HG03135 (cell line): Measurements from ENCODE around the gene PCDHGB6.
A peak's percentile ranks its signal among the peaks of the same experiment; 100 is the strongest.
"Not testable (repeated sequence)": the region's sequence is repeated elsewhere in the genome, so short reads cannot be mapped to it uniquely, and the experiment has no call there.

Source experiments
- ATAC-seq: cut with Tn5 transposase; IDR thresholded peaks from one replicate; pipeline ENCODE4 v1.9.1; 2021; ENCODE audit warnings: mild to moderate bottlenecking, moderate library complexity; ENCODE audit not compliant: unreplicated experiment

The PCDHGB6 gene

DNA sequence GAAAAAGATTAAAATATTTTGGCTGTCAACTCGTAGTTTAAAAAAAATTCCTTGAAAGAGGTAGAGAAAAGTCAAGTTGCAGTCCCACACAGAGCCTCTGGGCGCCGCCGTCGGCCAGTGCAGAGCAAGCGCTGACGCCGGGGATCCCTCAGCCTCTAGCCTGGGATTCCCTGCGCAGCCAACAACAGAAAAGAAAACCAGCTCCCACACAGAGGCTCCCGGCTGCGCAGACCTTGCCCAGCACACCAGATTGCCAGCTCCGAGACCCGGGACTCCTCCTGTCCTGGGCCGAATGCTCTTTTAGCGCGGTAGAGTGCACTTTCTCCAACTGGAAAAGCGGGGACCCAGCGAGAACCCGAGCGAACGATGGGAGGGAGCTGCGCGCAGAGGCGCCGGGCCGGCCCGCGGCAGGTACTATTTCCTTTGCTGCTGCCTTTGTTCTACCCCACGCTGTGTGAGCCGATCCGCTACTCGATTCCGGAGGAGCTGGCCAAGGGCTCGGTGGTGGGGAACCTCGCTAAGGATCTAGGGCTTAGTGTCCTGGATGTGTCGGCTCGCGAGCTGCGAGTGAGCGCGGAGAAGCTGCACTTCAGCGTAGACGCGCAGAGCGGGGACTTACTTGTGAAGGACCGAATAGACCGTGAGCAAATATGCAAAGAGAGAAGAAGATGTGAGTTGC lies 9.8 kb downstream of the PCDHGB6 start, which contains the start of gene PCDHGB7:
PCDHGB7 (plus strand) TSS at position 184 of the 679 bp plus-strand sequence; CDS start at position 367, 183 bp downstream.
- peak; percentile 81 for ATAC-seq

DNA sequence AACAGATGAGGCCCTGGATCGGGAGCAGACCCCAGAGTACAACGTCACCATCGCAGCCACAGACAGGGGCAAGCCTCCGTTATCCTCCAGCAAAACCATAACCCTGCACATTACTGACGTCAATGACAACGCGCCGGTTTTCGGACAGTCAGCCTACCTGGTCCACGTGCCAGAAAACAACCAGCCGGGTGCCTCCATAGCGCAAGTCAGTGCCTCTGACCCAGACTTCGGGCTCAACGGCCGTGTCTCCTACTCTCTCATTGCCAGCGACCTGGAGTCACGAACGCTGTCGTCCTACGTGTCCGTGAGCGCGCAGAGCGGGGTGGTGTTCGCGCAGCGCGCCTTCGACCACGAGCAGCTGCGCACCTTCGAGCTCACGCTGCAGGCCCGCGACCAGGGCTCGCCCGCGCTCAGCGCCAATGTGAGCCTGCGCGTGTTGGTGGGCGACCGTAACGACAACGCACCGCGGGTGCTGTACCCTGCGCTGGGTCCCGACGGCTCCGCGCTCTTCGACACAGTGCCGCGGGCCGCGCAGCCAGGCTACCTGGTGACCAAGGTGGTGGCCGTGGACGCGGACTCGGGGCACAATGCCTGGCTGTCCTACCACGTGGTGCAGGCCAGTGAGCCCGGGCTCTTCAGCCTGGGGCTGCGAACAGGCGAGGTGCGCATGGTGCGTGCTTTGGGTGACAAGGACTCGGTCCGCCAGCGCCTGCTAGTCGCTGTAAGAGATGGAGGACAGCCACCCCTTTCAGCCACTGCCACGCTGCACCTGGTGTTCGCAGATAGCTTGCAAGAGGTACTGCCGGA lies 11.5 kb downstream of the PCDHGB6 start:
- ATAC-seq = no peak

DNA sequence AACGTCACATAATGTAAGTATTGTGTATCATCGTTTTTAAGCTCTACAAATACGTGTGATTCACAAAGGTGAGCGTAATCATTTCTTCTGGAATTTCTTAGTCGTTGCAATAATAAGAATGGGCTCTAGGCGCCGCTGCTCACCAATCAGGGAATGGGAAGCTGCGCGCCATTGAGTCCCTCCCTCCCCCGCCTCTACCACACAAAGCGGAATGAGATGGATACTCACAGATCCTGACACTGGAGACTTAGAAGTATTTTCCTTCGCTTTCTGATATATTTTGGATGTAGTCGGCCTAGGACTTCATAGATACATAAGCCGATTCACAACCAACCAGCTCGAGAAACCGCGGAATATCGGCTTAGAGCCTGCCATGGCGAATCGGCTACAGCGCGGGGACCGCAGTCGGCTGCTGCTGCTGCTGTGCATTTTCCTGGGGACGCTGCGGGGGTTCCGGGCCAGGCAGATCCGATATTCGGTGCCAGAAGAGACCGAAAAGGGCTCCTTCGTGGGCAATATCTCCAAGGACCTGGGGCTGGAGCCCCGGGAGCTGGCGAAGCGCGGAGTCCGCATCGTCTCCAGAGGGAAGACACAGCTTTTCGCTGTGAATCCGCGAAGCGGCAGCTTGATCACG lies 13.2 kb downstream of the PCDHGB6 start, which contains the start of gene PCDHGA11:
PCDHGA11 (plus strand) TSS at position 197 of the 634 bp plus-strand sequence; CDS start at position 374, 177 bp downstream.
- no peak for ATAC-seq

DNA sequence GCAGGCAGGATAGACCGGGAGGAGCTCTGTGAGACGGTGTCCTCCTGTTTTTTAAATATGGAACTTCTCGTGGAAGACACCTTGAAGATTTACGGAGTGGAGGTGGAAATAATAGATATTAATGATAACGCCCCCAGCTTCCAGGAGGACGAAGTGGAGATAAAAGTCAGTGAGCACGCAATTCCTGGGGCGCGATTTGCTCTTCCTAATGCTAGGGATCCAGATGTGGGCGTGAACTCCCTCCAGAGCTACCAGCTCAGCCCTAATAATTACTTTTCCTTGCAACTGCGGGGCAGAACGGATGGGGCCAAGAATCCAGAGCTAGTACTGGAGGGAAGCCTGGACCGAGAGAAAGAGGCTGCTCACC lies 13.7 kb downstream of the PCDHGB6 start:
- no peak for ATAC-seq

DNA sequence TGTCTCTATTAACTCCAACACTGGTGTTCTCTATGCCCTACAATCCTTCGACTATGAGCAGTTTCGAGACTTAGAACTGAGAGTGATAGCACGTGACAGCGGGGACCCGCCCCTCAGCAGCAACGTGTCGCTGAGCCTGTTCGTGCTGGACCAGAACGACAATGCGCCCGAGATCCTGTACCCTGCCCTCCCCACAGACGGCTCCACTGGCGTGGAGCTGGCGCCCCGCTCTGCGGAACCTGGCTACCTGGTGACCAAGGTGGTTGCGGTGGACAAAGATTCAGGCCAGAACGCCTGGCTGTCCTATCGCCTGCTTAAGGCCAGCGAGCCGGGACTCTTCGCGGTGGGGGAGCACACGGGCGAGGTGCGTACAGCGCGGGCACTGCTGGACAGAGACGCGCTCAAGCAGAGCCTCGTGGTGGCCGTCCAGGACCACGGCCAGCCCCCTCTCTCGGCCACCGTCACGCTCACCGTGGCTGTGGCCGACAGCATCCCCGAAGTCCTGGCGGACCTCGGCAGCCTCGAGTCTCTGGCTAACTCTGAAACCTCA lies 15.0 kb downstream of the PCDHGB6 start:
- ATAC-seq = no peak

DNA sequence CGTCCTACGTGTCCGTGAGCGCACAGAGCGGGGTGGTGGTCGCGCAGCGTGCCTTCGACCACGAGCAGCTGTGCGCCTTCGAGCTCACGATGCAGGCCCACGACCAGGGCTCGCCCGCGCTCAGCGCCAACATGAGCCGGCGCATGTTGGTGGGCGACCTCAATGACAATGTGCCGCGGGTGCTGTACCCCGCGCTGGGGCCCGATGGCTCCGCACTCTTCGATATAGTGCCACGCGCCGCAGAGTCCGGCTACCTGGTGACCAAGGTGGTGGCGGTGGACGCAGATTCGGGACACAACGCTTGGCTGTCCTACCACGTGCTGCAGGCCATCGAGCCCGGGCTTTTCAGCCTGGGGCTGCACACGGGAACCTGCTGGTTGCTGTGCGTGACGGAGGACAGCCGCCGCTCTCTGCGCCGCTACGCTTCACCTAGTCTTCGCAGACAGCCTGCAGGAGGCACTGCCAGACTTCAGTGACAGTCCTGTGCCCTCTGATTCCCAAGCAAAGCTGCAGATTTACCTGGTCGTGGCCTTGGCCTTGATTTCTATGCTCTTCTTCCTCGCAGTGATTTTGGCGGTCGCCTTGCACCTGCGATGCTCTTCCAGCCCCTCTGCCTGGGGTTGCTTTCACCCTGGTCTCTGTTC lies 20.1 kb downstream of the PCDHGB6 start:
- ATAC-seq = no peak

DNA sequence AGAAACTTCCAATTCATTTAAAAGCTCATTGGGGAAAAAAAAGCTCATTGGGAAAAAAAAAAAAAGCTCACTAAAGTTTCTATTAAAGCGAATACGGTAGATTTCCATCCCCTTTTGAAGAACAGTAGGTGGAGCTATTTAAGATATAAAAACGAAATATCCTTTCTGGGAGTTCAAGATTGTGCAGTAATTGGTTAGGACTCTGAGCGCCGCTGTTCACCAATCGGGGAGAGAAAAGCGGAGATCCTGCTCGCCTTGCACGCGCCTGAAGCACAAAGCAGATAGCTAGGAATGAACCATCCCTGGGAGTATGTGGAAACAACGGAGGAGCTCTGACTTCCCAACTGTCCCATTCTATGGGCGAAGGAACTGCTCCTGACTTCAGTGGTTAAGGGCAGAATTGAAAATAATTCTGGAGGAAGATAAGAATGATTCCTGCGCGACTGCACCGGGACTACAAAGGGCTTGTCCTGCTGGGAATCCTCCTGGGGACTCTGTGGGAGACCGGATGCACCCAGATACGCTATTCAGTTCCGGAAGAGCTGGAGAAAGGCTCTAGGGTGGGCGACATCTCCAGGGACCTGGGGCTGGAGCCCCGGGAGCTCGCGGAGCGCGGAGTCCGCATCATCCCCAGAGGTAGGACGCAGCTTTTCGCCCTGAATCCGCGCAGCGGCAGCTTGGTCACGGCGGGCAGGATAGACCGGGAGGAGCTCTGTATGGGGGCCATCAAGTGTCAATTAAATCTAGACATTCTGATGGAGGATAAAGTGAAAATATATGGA lies 22.7 kb downstream of the PCDHGB6 start, which contains the start of gene PCDHGA12:
PCDHGA12 (plus strand) TSS at position 176 of the 782 bp plus-strand sequence; CDS start at position 429, 253 bp downstream.
- ATAC-seq = peak; percentile 73

DNA sequence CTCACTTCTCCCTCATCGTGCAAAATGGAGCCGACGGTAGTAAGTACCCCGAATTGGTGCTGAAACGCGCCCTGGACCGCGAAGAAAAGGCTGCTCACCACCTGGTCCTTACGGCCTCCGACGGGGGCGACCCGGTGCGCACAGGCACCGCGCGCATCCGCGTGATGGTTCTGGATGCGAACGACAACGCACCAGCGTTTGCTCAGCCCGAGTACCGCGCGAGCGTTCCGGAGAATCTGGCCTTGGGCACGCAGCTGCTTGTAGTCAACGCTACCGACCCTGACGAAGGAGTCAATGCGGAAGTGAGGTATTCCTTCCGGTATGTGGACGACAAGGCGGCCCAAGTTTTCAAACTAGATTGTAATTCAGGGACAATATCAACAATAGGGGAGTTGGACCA lies 23.5 kb downstream of the PCDHGB6 start:
- peak; percentile 53 for ATAC-seq

DNA sequence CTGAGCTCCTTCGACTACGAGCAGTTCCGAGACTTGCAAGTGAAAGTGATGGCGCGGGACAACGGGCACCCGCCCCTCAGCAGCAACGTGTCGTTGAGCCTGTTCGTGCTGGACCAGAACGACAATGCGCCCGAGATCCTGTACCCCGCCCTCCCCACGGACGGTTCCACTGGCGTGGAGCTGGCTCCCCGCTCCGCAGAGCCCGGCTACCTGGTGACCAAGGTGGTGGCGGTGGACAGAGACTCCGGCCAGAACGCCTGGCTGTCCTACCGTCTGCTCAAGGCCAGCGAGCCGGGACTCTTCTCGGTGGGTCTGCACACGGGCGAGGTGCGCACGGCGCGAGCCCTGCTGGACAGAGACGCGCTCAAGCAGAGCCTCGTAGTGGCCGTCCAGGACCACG lies 24.5 kb downstream of the PCDHGB6 start:
- not testable (repeated sequence) for ATAC-seq

DNA sequence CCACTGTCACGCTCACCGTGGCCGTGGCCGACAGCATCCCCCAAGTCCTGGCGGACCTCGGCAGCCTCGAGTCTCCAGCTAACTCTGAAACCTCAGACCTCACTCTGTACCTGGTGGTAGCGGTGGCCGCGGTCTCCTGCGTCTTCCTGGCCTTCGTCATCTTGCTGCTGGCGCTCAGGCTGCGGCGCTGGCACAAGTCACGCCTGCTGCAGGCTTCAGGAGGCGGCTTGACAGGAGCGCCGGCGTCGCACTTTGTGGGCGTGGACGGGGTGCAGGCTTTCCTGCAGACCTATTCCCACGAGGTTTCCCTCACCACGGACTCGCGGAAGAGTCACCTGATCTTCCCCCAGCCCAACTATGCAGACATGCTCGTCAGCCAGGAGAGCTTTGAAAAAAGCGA lies 24.9 kb downstream of the PCDHGB6 start:
- ATAC-seq = not testable (repeated sequence)

DNA sequence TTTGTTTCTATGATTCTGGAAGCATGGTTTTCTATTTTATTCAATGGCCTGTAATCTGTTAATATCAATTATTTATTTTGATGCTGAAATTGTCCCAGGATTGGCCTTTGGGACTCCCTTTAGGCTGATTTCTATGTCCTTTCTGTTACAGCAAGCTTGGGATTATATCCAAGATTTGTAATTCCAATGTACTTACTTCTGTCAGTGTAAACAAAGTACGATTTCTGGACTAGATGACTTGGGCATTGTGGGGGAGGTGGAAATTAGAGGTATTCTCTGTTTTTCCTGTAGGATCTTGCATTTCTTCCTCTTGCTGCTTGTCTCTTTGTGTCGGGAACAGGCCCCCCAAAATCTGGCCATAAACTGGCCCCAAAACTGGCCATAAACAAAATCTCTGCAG lies 26.2 kb downstream of the PCDHGB6 start:
- no peak for ATAC-seq

DNA sequence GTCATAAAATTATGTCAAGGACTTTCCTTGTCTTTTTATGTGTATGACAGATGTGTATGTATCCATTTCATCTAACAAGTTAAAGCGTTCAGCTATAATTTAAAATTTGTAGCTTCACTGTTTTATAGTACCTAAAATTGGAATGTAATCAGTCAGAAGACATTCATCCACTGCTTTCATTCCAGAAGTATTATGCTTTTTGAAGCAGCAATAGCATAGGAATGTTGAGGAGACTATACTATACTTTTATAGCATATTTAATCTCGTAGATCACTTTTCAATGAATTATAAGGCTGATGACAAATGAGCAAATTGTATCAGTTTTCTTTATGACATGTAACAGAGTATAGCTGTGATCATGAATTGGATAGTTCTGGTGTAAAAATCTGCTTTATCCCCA lies 29.4 kb downstream of the PCDHGB6 start:
- ATAC-seq = no peak

DNA sequence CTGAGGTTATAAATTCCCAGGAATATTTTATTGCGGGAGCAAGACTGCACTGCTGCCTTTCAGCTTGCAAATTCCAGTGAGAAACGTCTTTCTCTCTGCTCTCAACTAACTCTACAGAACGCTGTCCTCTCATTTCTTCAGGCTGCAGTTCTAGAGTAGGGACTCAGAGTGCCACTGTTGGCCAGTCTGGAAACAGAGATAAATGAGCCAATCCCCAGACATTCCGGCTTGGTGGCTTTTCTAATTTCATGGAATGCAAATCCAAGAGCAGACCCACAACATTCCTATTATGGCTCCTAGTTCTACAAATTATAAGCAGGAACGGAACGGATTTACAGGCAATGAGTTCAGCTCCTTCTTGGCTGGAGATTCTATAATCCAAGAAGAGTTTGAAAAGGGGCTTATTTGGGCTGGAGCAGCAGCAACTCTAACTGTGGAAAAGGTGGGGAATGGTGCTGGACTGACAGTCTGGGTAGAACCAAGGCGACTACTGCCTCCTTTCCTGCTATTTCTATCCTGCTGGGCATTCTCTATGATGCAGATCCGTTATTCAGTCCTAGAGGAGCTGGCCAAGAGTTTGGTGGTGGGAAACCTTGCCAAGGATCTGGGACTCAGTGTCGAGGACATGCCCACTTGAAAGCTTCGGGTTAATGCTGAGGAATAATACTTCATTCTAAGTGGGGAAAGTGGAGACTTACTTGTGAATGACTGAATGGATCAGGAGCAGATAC lies 31.8 kb downstream of the PCDHGB6 start:
- ATAC-seq = no peak

DNA sequence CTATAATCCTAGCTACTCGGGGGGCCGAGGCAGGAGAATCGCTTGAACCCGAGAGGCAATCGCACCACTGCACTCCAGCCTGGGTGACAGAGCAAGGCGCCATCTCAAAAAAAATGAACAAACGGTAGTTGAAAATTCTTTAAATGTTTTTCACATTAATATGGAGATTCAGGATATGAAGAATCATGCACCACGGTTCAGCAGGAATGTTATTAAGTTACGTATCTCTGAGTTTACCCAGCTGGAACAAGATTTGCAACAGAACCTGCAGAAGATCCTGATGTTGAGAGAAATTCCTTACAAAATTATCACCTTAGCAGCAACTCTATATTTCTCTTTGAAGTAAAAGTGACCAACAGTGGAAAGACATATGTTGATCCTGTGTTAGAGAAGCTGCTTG lies 32.5 kb downstream of the PCDHGB6 start:
- no peak for ATAC-seq

DNA sequence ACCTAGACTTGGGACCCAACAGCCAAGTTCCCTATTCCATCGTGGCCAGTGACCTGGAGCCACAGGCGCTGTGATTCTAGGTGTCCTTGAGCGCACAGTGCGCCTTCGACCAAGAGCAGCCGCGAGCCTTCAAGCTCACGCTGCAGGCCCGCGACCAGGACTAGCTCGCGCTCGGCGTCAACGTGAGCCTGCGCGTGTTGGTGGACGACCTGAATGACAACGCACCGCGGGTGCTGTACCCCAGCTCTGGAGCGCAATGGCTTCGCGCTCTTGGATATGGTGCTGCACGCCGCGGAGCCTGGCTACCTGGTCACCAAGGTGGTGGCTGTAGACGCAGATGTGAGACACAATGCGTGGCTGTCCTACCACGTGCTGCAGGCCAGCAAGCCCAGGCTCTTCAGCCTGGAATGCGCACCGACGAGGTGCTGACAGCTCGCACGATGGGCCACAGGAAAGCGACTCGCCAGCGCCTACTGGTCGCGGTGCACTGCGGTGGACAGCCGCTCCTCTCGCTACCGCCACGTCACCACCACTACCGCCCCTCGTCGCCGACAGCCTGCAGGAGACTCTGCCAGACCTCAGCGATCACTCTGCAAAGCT lies 33.9 kb downstream of the PCDHGB6 start:
- no peak for ATAC-seq
